GM23338 (cell line): Measurements from ENCODE around the gene NUDT9. TPM values are rescaled to one million over a fixed set of nuclear protein-coding genes. Genes with fewer than 3 reads are reported as not detected.

Source experiments
- ATAC-seq: fragments of 200-7000 bp; cut with Tn5 transposase; 3 replicates; pipeline ENCODE4 v1.9.1; 2020
- DNase-seq: peaks from one replicate; pipeline ENCODE4 v3.0.0-alpha.2; 2015; ENCODE audit warnings: low spot score
- H2AFZ ChIP-seq: fragments of 200-600 bp; sonication (generic); 2 replicates; pipeline ENCODE4 v1.8.0; 2016; ENCODE audit warnings: antibody characterized with exemption, mild to moderate bottlenecking, moderate library complexity
- H3F3A ChIP-seq: fragments of 200-600 bp; sonication (generic); replicated peaks from 2 replicates; pipeline ENCODE4 v1.8.0; 2017; ENCODE audit warnings: antibody characterized with exemption, mixed run types, low read depth
- H3K27ac ChIP-seq: fragments of 200-600 bp; sonication (generic); 2 replicates; pipeline ENCODE4 v1.6.1; 2016; ENCODE audit warnings: low read depth
- H3K27me3 ChIP-seq: fragments of 200-600 bp; sonication (generic); 2 replicates; pipeline ENCODE4 v1.8.0; 2016; ENCODE audit warnings: mild to moderate bottlenecking, mixed run types, moderate library complexity; ENCODE audit not compliant: insufficient read depth
- H3K36me3 ChIP-seq: fragments of 200-600 bp; sonication (generic); 2 replicates; pipeline ENCODE4 v1.8.0; 2016; ENCODE audit warnings: mild to moderate bottlenecking; ENCODE audit not compliant: insufficient read depth
- H3K4me1 ChIP-seq: fragments of 200-600 bp; sonication (generic); 2 replicates; pipeline ENCODE4 v1.8.0; 2016; ENCODE audit warnings: mild to moderate bottlenecking, moderate library complexity; ENCODE audit not compliant: insufficient read depth
- H3K4me2 ChIP-seq: fragments of 200-600 bp; sonication (generic); 2 replicates; pipeline ENCODE4 v1.7.1; 2017; ENCODE audit warnings: mixed run types
- H3K4me3 ChIP-seq: fragments of 200-600 bp; sonication (generic); 2 replicates; pipeline ENCODE4 v1.6.1; 2016; ENCODE audit warnings: mixed run types
- H3K79me2 ChIP-seq: fragments of 200-600 bp; sonication (generic); replicated peaks from 2 replicates; pipeline ENCODE4 v1.8.0; 2017; ENCODE audit warnings: mild to moderate bottlenecking; ENCODE audit not compliant: insufficient read depth
- H3K9me2 ChIP-seq: fragments of 200-600 bp; sonication (generic); 2 replicates; pipeline ENCODE4 v1.8.0; 2017; ENCODE audit not compliant: insufficient read depth
- H4K20me1 ChIP-seq: fragments of 200-600 bp; sonication (generic); replicated peaks from 2 replicates; pipeline ENCODE4 v1.8.0; 2017; ENCODE audit warnings: mild to moderate bottlenecking; ENCODE audit not compliant: insufficient read depth
- H3K27ac Mint-ChIP-seq: 2 replicates; pipeline ENCODE4 v1.8.0; 2020; ENCODE audit warnings: inconsistent platforms, mild to moderate bottlenecking, moderate library complexity, mixed read lengths
- H3K27me3 Mint-ChIP-seq: 3 replicates; pipeline ENCODE4 v1.8.0; 2022; ENCODE audit warnings: low read depth, mild to moderate bottlenecking, moderate library complexity, mixed read lengths, inconsistent platforms; ENCODE audit not compliant: insufficient read depth, poor library complexity
- H3K36me3 Mint-ChIP-seq: 3 replicates; pipeline ENCODE4 v1.8.0; 2021; ENCODE audit warnings: low read depth, mild to moderate bottlenecking, inconsistent platforms, moderate library complexity, mixed read lengths
- H3K4me1 Mint-ChIP-seq: 3 replicates; pipeline ENCODE4 v1.8.0; 2020; ENCODE audit warnings: mild to moderate bottlenecking, inconsistent platforms, mixed read lengths
- H3K4me3 Mint-ChIP-seq: 3 replicates; pipeline ENCODE4 v1.8.0; 2021; ENCODE audit warnings: moderate library complexity, mild to moderate bottlenecking, inconsistent platforms, mixed read lengths
- H3K9me3 Mint-ChIP-seq: 3 replicates; pipeline ENCODE4 v1.8.0; 2020; ENCODE audit warnings: moderate library complexity, mild to moderate bottlenecking, inconsistent platforms, mixed read lengths
- CREB1 ChIP-seq: fragments of 250-450 bp; sonication (Bioruptor Pico); IDR thresholded peaks from 2 replicates; pipeline ENCODE4 v1.5.0; 2020; ENCODE audit warnings: low read depth, mild to moderate bottlenecking, moderate library complexity
- CTCF ChIP-seq, 2 experiments: fragments of 200-600 bp in 1 of 2; sonication (generic) in 1 of 2; conservative IDR thresholded peaks; 2 replicates each; pipeline versions ENCODE4 v1.5.1 to v1.6.1; 2016 to 2017; ENCODE audit warnings: antibody characterized with exemption in 2 of 2, low read depth in 2 of 2, mild to moderate bottlenecking in 2 of 2, moderate library complexity in 1 of 2
- ETS1 ChIP-seq: IDR thresholded peaks from 2 replicates; pipeline ENCODE4 v1.6.1; 2016; ENCODE audit warnings: antibody characterized with exemption
- EZH2 ChIP-seq: fragments of 200-600 bp; sonication (generic); IDR thresholded peaks from one replicate; pipeline ENCODE4 v1.8.0; 2017; ENCODE audit warnings: antibody characterized with exemption, mild to moderate bottlenecking, low read depth; ENCODE audit not compliant: unreplicated experiment
- EZH2phosphoT487 ChIP-seq: fragments of 200-600 bp; sonication (generic); IDR thresholded peaks from one replicate; pipeline ENCODE4 v1.8.1; 2018; ENCODE audit warnings: antibody characterized with exemption; ENCODE audit not compliant: unreplicated experiment
- JUNB ChIP-seq: IDR thresholded peaks from one replicate; pipeline ENCODE4 v1.6.1; 2016; ENCODE audit warnings: antibody characterized with exemption; ENCODE audit not compliant: unreplicated experiment
- NANOG ChIP-seq: IDR thresholded peaks from 2 replicates; pipeline ENCODE4 v1.6.1; 2016; ENCODE audit warnings: antibody characterized with exemption, borderline replicate concordance
- POLR2AphosphoS5 ChIP-seq: IDR thresholded peaks from 2 replicates; pipeline ENCODE4 v1.6.1; 2016; ENCODE audit warnings: antibody characterized with exemption, low read depth
- STAT1 ChIP-seq: IDR thresholded peaks from one replicate; pipeline ENCODE4 v1.6.1; 2016; ENCODE audit warnings: antibody characterized with exemption; ENCODE audit not compliant: unreplicated experiment
- ZNF114 ChIP-seq: fragments of 250-450 bp; sonication (Bioruptor Pico); IDR thresholded peaks from 2 replicates; pipeline ENCODE4 v1.5.0; 2020; ENCODE audit warnings: mild to moderate bottlenecking, moderate library complexity
- ZNF331 ChIP-seq: fragments of 250-450 bp; sonication (Bioruptor Pico); IDR thresholded peaks from 2 replicates; pipeline ENCODE4 v1.5.0; 2020; ENCODE audit warnings: low read depth, mild to moderate bottlenecking, moderate library complexity
- polyA plus RNA-seq: library from polyadenylated mRNA; unstranded; fragments of >200 nt; fragmentation: Nextera tagmentation; extraction: Ambion mirVana; gene quantifications from 2 replicates; pipeline ENCODE4 v1.2.1, GENCODE V29; 2016
- total RNA-seq: library from RNA; depleted of rRNA; stranded (reverse); fragments of >200 nt; shearing (Covaris generic); gene quantifications from 2 replicates; pipeline ENCODE4 v1.2.3, GENCODE V29; 2014
- TF ChIP-seq, protein P1 (sequence below): IDR thresholded peaks from one replicate; pipeline ENCODE4 v1.6.1; 2018; ENCODE audit warnings: antibody characterized with exemption; ENCODE audit not compliant: unreplicated experiment

Gene NUDT9
- total and polyA plus RNA-seq, 2 experiments from 2014 or later, result 22.9 to 43.4 TPM

- no peak overlapping the region for H3K4me3 Mint-ChIP-seq
- H3K27me3 Mint-ChIP-seq, result no peaks in the 10 kb centered on the region
- no peaks in the 10 kb centered on the region for H3K9me3 Mint-ChIP-seq
- no peak overlapping the region; the same call in 1 of the 2 replicates for H3K4me3 ChIP-seq
- no peaks in the 10 kb centered on the region for H3K27me3 ChIP-seq
- H3K36me3 Mint-ChIP-seq, result no peaks in the 10 kb centered on the region
- TF ChIP-seq CREB1 (CRISPR knock-in tag) (no peak), CTCF (conservative IDR thresholded peaks at IDR 0.05; ENCODE audit: low read depth in 2 of 2) (peak; percentile 64 to 88)
- DNase-seq (peak; percentile 72), ATAC-seq (peak; percentile 64)
- peaks cover 5% of the 10 kb centered on the region; the same call in 2 of the 3 replicates for H3K4me1 Mint-ChIP-seq
- no peak overlapping the region for H3K4me2 ChIP-seq
- H2AFZ ChIP-seq, result no peak overlapping the region
- H3K79me2 ChIP-seq, result no peaks in the 10 kb centered on the region
- 0 out of 2 replicates have a peak overlapping the region, but pooled peaks have one; percentile 15 for H3K27ac ChIP-seq
- H3K36me3 ChIP-seq, result no peaks in the 10 kb centered on the region
- no peaks in the 10 kb centered on the region for H3K9me2 ChIP-seq
- no peaks in the 10 kb centered on the region for H4K20me1 ChIP-seq
- no peak overlapping the region for H3K27ac Mint-ChIP-seq
- H3K4me1 ChIP-seq, result peaks cover 10% of the 10 kb centered on the region
- H3F3A ChIP-seq, result no peaks in the 10 kb centered on the region
These were observed 43.5 kb downstream of the NUDT9 start for GRCh38 chr4:87465739-87466366.

DNA sequence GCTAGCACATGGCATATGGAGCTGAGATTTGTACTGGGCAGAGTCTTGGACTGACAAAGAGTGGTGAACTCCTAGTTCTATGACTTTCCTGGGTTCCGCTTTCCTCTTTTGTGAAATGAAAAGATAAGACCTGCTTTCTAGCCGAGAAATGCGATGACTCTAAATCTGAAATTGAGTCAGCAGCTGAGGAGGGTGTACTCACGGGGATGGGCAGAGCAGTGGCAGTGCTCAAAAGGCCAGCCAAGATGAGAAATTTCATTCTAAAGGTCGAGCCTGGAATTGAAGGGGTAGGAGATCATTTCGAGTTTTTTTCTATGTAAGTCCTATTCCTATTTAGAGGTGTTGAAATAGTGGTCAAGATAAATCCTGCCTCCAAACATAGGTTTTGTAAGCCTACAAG, 47.0 kb downstream of the NUDT9 start:
- Histone ChIP-seq H3K36me3 (no peaks in the 10 kb centered on the region), H3K9me2 (no peaks in the 10 kb centered on the region), H3K4me3 (no peak overlapping the region), H3K4me1 (no peaks in the 10 kb centered on the region), H3K4me2 (no peak overlapping the region), H3K27me3 (no peaks in the 10 kb centered on the region), H4K20me1 (no peaks in the 10 kb centered on the region), H2AFZ (no peak overlapping the region), H3K79me2 (no peaks in the 10 kb centered on the region), H3K27ac (no peak overlapping the region), H3F3A (no peaks in the 10 kb centered on the region)
- Mint-ChIP-seq H3K4me1 (no peaks in the 10 kb centered on the region), H3K27ac (no peak overlapping the region), H3K36me3 (no peaks in the 10 kb centered on the region), H3K27me3 (peaks cover under 1% of the 10 kb centered on the region), H3K4me3 (no peak overlapping the region), H3K9me3 (no peaks in the 10 kb centered on the region)
- ATAC-seq (no peak), DNase-seq (no peak)
- TF ChIP-seq NANOG (no peak), JUNB (no peak), EZH2 (no peak), ETS1 (no peak), ZNF114 (CRISPR knock-in tag) (no peak), STAT1 (no peak), ZNF331 (no peak), EZH2phosphoT487 (no peak), POLR2AphosphoS5 (no peak), CTCF (conservative IDR thresholded peaks at IDR 0.05; ENCODE audit: low read depth in 2 of 2) (no peak)
- TF ChIP-seq, protein P1, sequence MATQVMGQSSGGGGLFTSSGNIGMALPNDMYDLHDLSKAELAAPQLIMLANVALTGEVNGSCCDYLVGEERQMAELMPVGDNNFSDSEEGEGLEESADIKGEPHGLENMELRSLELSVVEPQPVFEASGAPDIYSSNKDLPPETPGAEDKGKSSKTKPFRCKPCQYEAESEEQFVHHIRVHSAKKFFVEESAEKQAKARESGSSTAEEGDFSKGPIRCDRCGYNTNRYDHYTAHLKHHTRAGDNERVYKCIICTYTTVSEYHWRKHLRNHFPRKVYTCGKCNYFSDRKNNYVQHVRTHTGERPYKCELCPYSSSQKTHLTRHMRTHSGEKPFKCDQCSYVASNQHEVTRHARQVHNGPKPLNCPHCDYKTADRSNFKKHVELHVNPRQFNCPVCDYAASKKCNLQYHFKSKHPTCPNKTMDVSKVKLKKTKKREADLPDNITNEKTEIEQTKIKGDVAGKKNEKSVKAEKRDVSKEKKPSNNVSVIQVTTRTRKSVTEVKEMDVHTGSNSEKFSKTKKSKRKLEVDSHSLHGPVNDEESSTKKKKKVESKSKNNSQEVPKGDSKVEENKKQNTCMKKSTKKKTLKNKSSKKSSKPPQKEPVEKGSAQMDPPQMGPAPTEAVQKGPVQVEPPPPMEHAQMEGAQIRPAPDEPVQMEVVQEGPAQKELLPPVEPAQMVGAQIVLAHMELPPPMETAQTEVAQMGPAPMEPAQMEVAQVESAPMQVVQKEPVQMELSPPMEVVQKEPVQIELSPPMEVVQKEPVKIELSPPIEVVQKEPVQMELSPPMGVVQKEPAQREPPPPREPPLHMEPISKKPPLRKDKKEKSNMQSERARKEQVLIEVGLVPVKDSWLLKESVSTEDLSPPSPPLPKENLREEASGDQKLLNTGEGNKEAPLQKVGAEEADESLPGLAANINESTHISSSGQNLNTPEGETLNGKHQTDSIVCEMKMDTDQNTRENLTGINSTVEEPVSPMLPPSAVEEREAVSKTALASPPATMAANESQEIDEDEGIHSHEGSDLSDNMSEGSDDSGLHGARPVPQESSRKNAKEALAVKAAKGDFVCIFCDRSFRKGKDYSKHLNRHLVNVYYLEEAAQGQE, result no peak
